IPS-NIHi7 (cell line): ENCODE data around the gene ASXL1.
"Not testable (repeated sequence)": the region's sequence is repeated elsewhere in the genome, so short reads cannot be mapped to it uniquely, and the experiment has no call there.

ENCODE experiments used
- DNase-seq: peaks from one replicate; pipeline ENCODE4 v3.0.0; 2012; ENCODE audit warnings: mixed read lengths; ENCODE audit errors: extremely low spot score

ASXL1 gene

DNA sequence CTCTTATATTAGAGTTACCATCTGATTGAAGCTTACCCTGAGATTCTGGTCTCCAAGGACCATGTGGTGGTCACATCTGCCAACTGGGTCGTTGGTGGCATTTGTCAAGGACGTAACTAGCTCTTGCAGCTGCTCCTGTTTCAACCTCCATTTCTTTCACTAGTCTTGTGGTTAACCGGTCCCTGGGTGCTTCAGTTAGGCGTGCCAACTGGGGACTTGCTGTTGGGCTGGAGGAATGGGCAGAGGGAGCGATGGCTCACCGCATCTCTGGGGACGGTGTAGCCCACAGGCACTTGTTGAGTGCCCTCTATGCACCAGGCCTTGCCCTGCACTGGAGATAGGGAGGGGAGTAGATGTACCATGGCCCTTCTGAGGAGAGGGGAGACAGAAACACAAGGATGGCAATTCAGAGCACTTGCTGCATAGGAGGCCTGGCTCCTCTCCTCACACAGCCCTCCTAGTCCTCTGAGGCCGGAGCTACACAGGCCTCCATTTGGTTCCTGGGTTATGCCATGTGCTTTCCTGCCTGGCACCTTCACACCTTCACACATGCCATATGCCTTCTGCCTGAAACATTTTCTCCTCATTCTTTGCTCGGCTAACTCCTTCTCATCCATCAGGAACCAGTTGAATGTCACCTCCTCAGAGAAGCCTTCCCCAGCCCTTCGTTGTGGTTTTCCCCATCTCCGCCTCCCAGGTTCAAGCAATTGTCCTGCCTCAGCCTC is 20.0 kb upstream of the ASXL1 start:
- DNase-seq: no peak

- DNase-seq: no peak
Measured at GRCh38 chr20:32338665-32339064, 19.5 kb upstream of the ASXL1 start.

DNA sequence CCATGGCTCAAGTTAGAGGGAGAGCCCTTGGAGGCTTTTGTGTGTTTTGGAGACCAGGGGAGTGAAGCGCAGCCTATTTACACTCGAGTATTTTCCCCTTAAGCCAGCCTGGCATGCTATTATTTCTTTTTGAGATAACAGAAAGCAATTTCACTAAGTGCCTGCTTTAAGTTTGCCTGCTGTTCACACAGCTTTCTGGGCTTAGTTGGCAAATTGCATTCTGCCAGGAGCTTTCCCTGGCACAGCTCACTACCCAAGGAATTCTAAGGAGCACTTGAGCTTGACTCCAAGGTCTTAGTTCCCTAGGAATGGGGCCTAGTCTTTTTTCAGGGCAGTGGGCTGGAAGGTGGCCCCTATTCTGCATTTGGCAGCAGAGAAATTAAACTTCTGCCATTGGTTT is 19.0 kb upstream of the ASXL1 start:
- no peak for DNase-seq

DNA sequence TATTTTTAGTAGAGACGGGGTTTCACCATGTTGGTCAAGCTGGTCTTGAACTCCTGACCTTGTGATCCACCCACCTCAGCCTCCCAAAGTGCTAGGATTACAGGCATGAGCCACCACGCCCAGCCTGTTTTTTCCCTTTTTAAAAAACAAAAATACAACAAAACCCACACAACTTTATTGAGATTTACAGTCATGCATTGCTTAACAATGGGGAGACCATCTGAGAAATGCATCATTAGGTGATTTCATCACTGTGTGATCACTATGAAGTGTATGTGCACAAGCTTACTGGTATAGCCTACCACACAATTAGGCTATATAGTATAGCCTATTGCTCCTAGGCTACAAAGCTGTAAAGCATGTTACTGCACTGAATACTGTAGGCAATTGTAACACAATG is 17.1 kb upstream of the ASXL1 start:
- DNase-seq: not testable (repeated sequence)

DNA sequence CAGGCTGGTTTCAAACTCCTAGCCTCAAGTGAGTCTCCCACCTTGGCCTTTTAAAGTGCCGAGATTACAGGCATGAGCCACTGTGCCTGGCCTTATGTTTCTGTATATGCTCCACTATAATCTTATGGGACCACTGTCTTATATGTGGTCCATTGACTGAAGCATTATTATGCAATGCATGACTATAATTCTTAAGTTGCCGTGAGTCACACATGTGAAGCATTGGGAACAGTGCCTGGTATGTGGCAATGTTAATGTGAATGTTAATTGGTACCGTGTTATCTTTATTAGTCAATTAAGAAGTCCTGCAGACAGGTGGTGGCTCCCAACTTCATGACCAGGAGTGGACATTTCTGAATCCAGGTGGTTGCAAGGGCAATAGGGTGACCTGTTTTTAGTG is 14.7 kb upstream of the ASXL1 start:
- DNase-seq: no peak

DNA sequence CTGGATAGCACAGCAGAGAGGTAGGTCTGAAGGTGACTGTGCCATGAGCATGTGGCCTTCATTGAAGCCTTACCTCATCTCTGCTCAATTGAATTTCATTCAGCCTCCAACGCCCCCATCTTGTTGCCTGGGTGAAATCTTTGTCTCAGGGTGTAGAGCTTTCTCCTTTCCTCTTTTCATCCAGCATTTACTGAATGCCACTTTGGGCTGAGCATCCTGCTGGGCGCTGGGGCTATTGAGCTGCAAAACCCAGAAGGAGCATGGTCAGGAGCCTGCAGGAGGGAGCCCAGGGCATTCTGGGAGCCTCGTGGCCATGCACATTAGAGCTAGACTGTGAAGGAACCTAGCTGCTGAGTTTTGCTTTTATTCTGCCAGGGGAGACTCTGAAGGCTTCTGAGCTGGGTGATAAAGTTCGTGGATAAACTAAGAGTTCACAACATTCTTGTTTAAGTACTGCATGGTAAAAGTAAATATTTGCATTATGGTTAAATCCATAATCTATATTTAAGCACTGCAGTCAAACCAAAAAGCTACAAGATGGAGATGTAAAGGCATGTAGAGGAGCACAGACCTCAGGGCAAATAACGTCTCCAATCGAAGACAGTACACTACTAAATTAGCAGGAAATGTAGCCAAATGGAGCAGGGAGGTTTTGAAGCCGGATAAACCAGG is 13.2 kb upstream of the ASXL1 start:
- peak; percentile 47 for DNase-seq

- DNase-seq: no peak
Measured at GRCh38 chr20:32348207-32348606, 9.9 kb upstream of the ASXL1 start.

DNA sequence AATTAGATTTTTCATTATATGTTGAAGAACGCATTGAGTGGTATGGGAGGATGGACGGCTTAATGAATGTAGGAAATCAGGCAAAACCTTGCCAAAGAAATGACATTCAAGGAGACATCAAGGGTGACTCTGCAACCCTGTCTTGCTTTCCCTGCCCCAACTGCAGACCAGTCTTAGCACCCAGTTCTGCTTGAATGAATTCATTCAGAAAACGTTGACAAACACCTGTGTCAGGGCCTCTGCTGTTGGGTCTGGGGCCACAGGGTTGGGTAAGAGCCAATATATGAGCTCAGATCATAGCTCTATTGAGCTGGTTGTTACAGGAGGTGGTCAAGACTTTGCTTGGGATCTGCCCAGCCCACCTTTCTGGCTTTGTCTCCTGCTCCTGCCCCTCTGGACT is 7.7 kb upstream of the ASXL1 start:
- no peak for DNase-seq

DNA sequence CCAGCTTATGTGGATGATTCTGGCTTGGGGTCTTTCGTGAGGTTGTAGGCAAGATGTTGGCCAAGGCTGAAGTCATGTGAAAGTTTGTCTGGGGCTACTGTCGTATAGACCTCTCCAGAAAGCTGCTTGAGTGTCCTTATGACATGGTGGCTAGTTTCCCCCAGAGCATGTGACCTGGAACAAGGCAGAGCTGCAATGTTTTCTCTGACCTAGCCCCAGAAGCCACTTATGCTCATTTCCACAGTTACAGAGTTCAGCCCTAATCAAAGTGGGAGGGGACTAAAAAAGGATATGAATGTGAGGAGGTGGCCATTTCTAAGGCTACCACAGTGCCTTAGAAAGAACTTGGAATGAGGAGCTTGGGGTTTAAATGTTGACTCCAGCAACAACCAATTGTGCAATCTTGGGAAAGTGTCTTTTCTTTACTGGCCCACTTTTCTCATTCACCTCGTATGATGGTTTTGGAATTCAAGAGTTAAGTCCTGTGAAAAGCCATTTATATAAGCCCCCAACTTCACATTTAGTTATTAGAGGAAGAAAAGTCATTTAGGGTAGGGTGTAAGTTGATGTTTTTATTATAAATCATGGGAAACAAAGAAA is 5.9 kb upstream of the ASXL1 start:
- no peak for DNase-seq

DNA sequence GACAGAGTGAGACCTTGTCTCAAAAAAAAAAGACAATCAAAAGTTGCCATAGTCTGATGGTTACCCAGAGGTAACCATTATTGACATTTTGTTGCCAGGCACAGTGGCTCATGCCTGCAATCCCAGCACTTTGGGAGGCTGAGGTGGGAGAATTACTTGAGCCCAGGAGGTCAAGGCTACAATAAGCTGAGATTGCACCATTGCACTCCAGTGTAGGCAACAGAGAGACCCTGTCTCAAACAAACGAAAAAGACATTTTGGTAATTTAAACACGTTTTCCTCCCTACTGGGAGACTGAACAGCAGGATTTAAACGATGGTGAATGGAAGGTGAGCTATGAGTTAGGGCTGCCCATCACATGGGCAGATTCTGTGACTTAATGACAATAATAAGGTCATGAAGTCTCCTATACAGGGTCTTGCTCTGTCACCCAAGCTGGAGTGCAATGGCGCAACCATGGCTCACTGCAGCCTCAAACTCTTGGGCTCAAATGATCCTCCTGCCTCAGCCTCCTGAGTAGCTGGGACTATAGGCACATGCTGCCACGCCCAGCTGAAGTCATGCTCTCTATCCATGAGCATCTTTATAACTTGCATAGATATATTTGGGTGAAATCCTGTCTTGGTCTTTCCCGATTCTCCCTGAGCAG is 4.2 kb upstream of the ASXL1 start:
- DNase-seq: no peak

GRCh38 chr20:32354592-32355416 is 3.3 kb upstream of the ASXL1 start:
- DNase-seq: no peak

DNA sequence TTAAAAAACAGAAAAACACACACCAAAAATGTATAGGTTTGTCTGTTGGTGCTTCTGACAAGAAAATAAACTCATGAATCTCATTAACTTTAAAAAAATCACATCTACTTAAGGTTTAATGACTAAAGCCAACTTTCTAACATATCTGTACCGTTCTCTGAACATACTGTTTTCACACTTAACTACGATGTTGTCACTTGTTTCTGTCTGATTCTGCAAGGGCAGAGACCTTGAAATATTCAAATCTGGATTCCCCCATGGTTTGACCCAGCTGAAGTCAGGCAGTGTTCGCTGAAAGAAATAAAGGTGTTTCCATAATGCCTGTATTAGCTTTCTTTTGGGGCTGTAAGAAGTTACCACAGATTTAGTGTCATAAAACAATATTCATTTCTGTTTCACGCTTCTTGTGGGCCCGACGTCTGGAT is 2.7 kb upstream of the ASXL1 start:
- DNase-seq: no peak

GRCh38 chr20:32355907-32356621 is 2.1 kb upstream of the ASXL1 start:
- DNase-seq: not testable (repeated sequence)

DNA sequence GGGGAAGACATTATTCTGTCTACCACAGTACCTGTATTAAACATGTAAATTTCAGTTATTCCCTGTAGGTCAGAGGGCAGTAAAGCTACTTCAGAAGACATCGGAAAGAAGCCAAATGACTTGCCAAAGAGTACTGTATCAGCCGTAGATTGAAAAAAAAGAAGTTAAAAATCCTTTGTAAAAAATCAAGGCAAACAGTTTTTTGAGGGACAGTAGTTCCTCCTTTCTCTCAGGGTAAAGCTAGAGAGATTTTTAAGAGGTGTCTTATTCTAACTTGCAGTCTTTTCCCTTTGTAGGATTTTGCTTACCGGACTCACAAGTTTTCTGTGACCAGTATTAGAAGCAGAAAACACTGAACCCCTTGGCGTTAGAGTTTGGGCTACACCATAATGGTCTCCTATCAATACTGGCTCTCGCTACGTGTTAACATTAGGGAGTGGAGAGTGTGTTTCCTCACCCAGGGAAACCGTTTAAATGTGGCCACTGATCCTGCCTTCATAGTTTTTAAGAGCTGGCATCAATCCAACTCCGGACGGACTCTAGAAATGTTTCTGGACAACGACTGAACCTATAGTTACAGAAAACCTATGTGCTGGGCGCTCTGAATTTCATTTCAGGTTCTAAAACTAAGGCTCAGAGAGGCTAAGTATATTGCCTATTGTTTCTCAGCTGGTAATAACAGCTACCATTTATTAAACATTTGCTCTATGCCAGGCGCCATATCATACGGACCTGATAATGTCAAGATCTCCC is 1.3 kb upstream of the ASXL1 start:
- DNase-seq: no peak

- no peak for DNase-seq
Measured at GRCh38 chr20:32357375-32357868, 709 bp upstream of the ASXL1 start.

DNA sequence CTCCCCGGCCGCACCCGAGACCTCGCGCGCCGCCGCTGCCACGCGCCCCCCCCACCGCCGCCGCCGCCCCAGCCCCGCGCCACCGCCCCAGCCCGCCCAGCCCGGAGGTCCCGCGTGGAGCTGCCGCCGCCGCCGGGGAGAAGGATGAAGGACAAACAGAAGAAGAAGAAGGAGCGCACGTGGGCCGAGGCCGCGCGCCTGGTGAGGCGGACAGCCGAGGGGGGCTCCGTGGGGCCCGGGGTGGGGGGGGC is 426 bp downstream of the ASXL1 start:
- DNase-seq: no peak

DNA sequence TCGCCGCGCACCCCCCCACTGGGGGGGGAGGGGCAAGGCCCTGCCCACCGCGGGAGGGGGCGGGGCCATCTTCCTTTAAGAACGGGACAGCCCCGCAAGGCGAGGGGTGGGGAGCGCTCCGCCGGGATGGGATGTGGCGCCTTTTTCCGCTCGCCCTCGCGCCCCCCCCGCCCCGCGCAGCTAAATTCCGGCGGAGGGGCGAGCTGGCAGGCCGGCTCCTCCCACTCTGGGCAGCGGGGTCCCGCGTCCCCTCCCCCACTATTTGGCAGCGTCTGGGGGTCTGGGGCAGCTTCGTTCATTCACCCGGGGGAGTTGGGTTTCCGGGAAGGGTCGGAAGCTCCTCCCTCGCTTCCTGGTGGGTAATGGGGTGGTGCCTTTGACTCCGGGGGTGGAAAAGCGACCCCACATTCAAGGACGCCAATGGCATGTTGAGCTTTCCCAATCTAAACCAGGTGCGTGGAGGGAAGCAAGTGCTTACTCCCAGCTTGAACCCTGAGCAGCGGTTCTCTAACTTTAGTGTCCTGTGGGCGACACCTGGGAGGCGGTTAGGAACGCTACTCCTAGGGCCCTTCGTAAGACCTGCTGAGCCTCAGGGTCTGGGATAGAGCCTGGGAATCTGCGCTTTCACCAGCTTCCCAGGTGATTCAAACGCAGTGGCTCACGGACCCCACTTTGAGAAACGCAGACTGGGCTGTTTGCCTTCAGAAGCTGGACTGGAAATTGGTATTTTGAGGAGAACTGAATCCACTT is 927 bp downstream of the ASXL1 start:
- peak; percentile 77 for DNase-seq

DNA sequence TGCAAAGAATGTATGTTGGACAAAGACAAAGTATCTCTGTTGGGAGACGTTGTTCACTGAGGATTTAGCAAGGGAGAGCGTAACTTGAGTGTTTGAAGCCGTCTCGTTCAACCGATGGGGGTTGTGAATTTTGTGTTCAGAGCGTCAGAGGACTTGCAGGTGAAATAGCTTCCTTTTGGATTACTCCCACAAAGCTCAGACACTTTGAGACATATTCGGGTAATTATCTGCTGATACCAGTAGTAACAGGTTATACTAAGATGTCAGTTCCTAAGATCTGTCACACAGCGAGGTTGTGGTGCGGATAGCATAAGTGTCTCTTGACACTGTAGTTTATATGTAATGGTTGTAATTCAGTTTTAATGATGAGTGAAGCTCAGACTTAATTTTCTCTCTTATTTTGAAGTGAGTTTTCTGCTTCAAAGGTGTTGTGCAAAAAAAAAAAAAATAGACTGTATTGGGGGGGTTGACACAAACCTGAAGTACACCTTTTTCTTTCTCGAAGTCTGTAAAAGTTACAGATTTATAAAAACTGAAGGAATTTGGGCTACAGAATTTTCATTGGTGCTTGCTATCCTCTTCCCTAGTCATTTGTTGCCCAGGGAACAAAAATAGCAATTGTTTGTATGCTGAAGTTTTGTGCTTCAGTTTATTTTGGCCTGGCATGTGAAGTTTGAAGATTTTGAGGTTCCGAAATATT is 1.7 kb downstream of the ASXL1 start:
- DNase-seq: no peak

DNA sequence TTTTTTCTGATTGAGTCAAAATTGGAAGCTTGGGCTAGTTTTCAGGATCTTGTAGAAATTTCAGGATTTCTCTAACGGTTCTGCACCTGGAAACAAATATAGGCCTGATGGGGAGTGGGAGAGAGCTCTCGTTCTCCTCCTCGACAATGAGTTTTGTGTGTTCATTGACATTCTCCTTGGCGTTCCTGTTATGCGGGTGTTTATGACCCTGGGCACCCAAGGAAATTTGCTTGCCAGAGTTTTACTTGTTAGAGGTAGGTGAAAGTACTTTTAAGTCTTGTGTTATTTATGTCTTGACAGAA is 2.2 kb downstream of the ASXL1 start:
- DNase-seq: no peak
